Stomach (tissue), 9 donors: Measurements from ENCODE around the gene MBIP. TPM values are rescaled to one million over a fixed set of nuclear protein-coding genes. Genes with fewer than 3 reads are reported as not detected.

Experiments
- DNase-seq, 2 donors: peaks; one replicate each; pipeline versions ENCODE4 v3.0.0 to v3.0.0-alpha.2; 2013 to 2019
- H3K27ac ChIP-seq, 5 donors: fragments of 200-600 bp in 4 of 5; sonication (generic) in 4 of 5; one replicate each; pipeline ENCODE4 v1.5.1; 2013 to 2019; ENCODE audit warnings: mild to moderate bottlenecking in 1 of 5, moderate library complexity in 1 of 5
- H3K27me3 ChIP-seq, 3 donors: fragments of 200-600 bp; sonication (generic); one replicate each; pipeline ENCODE4 v1.5.1; 2017 to 2019; ENCODE audit warnings: mixed run types in 1 of 3
- H3K36me3 ChIP-seq, 4 donors: fragments of 200-600 bp; sonication (generic); 1 replicate in 3 of 4; 2 replicates in 1 of 4; pipeline ENCODE4 v1.5.1; 2016 to 2019
- H3K4me1 ChIP-seq, 4 donors: fragments of 200-600 bp; sonication (generic); one replicate each; pipeline ENCODE4 v1.5.1; 2016 to 2019
- H3K4me3 ChIP-seq, 4 donors: fragments of 200-600 bp; sonication (generic) in 3 of 4; one replicate each; pipeline ENCODE4 v1.5.1; 2016 to 2019; ENCODE audit warnings: mild to moderate bottlenecking in 1 of 4
- H3K9me3 ChIP-seq, 4 donors: fragments of 200-600 bp; sonication (generic); one replicate each; pipeline ENCODE4 v1.5.1; 2016 to 2019
- EP300 ChIP-seq: sonication (generic); formaldehyde crosslinking; IDR thresholded peaks from one replicate; pipeline ENCODE4 v1.6.1; 2017; ENCODE audit warnings: antibody characterized with exemption
- POLR2A ChIP-seq, 4 donors: fragments of 450-650 bp; IDR thresholded peaks; one replicate each; pipeline ENCODE4 v1.6.1; 2016; ENCODE audit warnings: antibody characterized with exemption in 4 of 4, control low read depth in 2 of 4, mild to moderate bottlenecking in 1 of 4, moderate library complexity in 1 of 4
- POLR2AphosphoS5 ChIP-seq, 3 donors: sonication (generic); formaldehyde crosslinking; IDR thresholded peaks; one replicate each; pipeline ENCODE4 v1.6.1; 2016; ENCODE audit warnings: antibody characterized with exemption in 3 of 3
- WGBS, 5 donors: extraction: QIAGEN DNeasy Blood & Tissue Kit in 3 of 5; methylation state at CpG; one replicate each; pipeline versions ENCODE4 v1.1.5 to v1.1.7; 2013 to 2018; 5-methylcytosine and 5-hydroxymethylcytosine counted together
- intact Hi-C: fragments of 100-400 bp; cut with DNase I; formaldehyde crosslinking; loops from one replicate; pipeline ENCODE4 v1.15.1; 2023; ENCODE audit warnings: low total_unique reads
- polyA plus RNA-seq, 3 donors: library from polyadenylated mRNA; stranded (reverse); fragments of 200-250 nt; gene quantifications; one replicate each; pipeline ENCODE4 v1.2.3, GENCODE V29; 2013
- total RNA-seq, 5 donors: library from RNA; depleted of rRNA; stranded (reverse); fragments of >200 nt; gene quantifications; one replicate each; pipeline versions ENCODE4 v1.1.0 to v1.2.3, GENCODE V29; 2014 to 2016
- TF ChIP-seq, protein P1 (sequence below), 7 experiments: fragments of 450-650 bp in 4 of 7; fragments of 200-600 bp in 3 of 7; sonication (generic) in 3 of 7; IDR thresholded peaks; one replicate each; pipeline ENCODE4 v1.5.1; 2016 to 2019; ENCODE audit warnings: antibody characterized with exemption in 7 of 7, control low read depth in 2 of 7, mild to moderate bottlenecking in 1 of 7
- donor health status: healthy with polysubstance abuse.
- donor health status: Bipolar disorder and iron deficiency.
- donor health status: healthy.

The MBIP gene
- total and polyA plus RNA-seq, 8 donors, result 13.0 to 57.4 (median 38.5) TPM

DNA sequence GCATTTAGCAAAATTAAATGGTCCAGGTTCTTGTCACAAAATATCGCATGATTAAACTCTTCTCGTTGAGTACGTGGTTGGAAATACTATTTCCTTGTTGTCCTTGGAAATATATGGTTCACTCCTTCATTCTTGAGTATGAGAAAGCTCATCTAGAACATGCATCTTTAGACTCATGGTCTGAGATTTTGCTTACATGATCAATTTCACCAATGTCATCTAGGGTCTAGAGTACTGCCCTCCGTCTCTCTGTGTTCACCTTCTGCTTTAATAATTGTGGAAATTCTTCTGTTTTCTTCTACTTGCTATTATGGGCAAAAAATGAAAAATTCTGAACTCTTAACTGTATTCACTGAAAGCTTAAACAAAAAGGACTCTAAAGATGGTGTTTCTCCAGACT, 25.9 kb downstream of the MBIP start:
- H3K4me3 ChIP-seq, result no peak overlapping the region
- TF ChIP-seq, protein P1, sequence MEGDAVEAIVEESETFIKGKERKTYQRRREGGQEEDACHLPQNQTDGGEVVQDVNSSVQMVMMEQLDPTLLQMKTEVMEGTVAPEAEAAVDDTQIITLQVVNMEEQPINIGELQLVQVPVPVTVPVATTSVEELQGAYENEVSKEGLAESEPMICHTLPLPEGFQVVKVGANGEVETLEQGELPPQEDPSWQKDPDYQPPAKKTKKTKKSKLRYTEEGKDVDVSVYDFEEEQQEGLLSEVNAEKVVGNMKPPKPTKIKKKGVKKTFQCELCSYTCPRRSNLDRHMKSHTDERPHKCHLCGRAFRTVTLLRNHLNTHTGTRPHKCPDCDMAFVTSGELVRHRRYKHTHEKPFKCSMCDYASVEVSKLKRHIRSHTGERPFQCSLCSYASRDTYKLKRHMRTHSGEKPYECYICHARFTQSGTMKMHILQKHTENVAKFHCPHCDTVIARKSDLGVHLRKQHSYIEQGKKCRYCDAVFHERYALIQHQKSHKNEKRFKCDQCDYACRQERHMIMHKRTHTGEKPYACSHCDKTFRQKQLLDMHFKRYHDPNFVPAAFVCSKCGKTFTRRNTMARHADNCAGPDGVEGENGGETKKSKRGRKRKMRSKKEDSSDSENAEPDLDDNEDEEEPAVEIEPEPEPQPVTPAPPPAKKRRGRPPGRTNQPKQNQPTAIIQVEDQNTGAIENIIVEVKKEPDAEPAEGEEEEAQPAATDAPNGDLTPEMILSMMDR (IDR thresholded peaks at IDR 0.05), result no peak
- no peak for TF ChIP-seq POLR2A (IDR thresholded peaks at IDR 0.05)
- no peak for TF ChIP-seq EP300
- no peak overlapping the region for H3K27ac ChIP-seq
- peaks cover 2 to 40% (median 38%) of the 10 kb centered on the region in 4 donors for H3K36me3 ChIP-seq
- H3K9me3 ChIP-seq, result no peaks in the 10 kb centered on the region
- 95 to 98% (median 97%) methylated on average over 4 of the region's 4 CpGs for WGBS, 5 donors
- no peaks in the 10 kb centered on the region for H3K27me3 ChIP-seq
- DNase-seq, result no peak
- intact Hi-C loops, result no loop called here
- no peaks in the 10 kb centered on the region for H3K4me1 ChIP-seq

GRCh38 chr14:36293824-36294223, 26.6 kb downstream of the MBIP start:
- no peak for DNase-seq
- intact Hi-C loops, result no loop called here
- WGBS, 5 donors, result 0 to 65% (median 0%) methylated on average over 1 of the region's 1 CpG

DNA sequence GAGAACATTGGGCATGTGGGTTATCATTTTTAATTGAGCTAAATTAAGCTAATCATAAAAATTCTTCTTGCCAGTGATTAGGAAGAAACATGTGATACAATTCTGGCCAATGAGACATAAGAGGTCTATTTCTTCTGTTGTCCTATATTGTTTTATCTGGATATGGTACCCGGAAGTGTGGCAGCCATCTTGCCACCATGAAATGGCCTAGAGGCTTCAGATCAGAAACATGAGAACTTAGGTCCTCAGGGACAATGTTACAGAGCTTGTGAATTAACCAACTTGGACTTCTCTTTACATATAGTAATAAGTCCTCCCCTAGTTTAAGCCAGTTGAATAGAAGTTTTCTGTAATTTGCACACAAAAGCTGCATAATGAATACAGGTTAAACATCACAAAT, 30.5 kb downstream of the MBIP start:
- TF ChIP-seq, protein P1 (IDR thresholded peaks at IDR 0.05), result no peak

More at GRCh38 chr14:36293824-36294223, 26.6 kb downstream of the MBIP start:
- Histone ChIP-seq H3K36me3 (peaks cover 0 to 33% (median 31%) of the 10 kb centered on the region in 4 donors), H3K27ac (no peak overlapping the region), H3K9me3 (no peaks in the 10 kb centered on the region), H3K4me3 (no peak overlapping the region), H3K27me3 (no peaks in the 10 kb centered on the region), H3K4me1 (no peaks in the 10 kb centered on the region)
- TF ChIP-seq, protein P1 (IDR thresholded peaks at IDR 0.05), result no peak
- TF ChIP-seq POLR2AphosphoS5 (IDR thresholded peaks at IDR 0.05) (no peak), POLR2A (IDR thresholded peaks at IDR 0.05) (no peak), EP300 (no peak)

DNA sequence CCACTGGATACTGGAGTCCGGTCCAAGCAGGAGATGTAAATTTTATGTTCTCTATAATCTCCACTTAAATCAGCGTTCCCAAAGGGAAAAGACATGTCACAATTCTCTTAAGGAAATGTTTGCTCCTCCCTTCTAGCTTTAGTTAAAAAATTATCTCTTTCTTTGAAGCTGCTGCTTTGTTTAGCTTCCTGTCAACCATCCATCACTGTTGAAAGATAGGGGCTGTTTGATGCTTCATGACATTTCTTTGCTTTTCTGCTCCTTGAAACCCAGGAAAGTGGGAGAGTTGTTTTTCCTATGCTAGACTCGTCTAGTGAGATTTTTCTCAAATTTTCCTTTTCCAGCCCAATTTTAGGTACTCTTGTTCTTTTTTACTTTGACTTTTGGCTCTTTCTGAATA, 31.9 kb downstream of the MBIP start:
- no peak for DNase-seq
- Histone ChIP-seq H3K36me3 (no peaks in the 10 kb centered on the region), H3K27me3 (no peaks in the 10 kb centered on the region), H3K27ac (no peak overlapping the region), H3K4me1 (no peaks in the 10 kb centered on the region), H3K4me3 (no peak overlapping the region), H3K9me3 (no peaks in the 10 kb centered on the region)
- TF ChIP-seq POLR2A (IDR thresholded peaks at IDR 0.05) (no peak), POLR2AphosphoS5 (IDR thresholded peaks at IDR 0.05) (no peak)
- intact Hi-C loops, result no loop called here
- 31 to 57% (median 41%) methylated on average over 3 of the region's 3 CpGs for WGBS, 5 donors

More for the DNA sequence above, 30.5 kb downstream of the MBIP start:
- H3K4me1 ChIP-seq, result no peaks in the 10 kb centered on the region
- H3K4me3 ChIP-seq, result no peak overlapping the region
- H3K9me3 ChIP-seq, result no peaks in the 10 kb centered on the region
- H3K27ac ChIP-seq, result no peak overlapping the region
- intact Hi-C loops, result no loop called here
- no peak for DNase-seq
- 76 to 95% (median 89%) methylated on average over 1 of the region's 1 CpG for WGBS, 5 donors
- H3K36me3 ChIP-seq, result no peaks in the 10 kb centered on the region
- no peaks in the 10 kb centered on the region for H3K27me3 ChIP-seq

GRCh38 chr14:36284971-36285595, 35.4 kb downstream of the MBIP start:
- H3K9me3 ChIP-seq, result no peaks in the 10 kb centered on the region
- no peak overlapping the region for H3K27ac ChIP-seq
- DNase-seq, result no peak
- no peaks in the 10 kb centered on the region for H3K36me3 ChIP-seq
- no peaks in the 10 kb centered on the region for H3K4me1 ChIP-seq
- TF ChIP-seq, protein P1 (IDR thresholded peaks at IDR 0.05), result no peak
- TF ChIP-seq EP300 (no peak), POLR2A (IDR thresholded peaks at IDR 0.05) (no peak), POLR2AphosphoS5 (IDR thresholded peaks at IDR 0.05) (no peak)
- no peak overlapping the region for H3K4me3 ChIP-seq
- H3K27me3 ChIP-seq, result no peaks in the 10 kb centered on the region
- intact Hi-C loops, result no loop called here
- WGBS, 5 donors, result 83 to 88% (median 84%) methylated on average over 4 of the region's 4 CpGs
